GM12801 (cell line): Measurements from ENCODE around the gene TFAP2E.

Experiments used
- CTCF ChIP-seq: IDR thresholded peaks from one replicate; pipeline ENCODE4 v1.5.1; 2011; ENCODE audit warnings: control low read depth; ENCODE audit not compliant: insufficient read length; ENCODE audit errors: extremely low read depth

The TFAP2E gene

DNA sequence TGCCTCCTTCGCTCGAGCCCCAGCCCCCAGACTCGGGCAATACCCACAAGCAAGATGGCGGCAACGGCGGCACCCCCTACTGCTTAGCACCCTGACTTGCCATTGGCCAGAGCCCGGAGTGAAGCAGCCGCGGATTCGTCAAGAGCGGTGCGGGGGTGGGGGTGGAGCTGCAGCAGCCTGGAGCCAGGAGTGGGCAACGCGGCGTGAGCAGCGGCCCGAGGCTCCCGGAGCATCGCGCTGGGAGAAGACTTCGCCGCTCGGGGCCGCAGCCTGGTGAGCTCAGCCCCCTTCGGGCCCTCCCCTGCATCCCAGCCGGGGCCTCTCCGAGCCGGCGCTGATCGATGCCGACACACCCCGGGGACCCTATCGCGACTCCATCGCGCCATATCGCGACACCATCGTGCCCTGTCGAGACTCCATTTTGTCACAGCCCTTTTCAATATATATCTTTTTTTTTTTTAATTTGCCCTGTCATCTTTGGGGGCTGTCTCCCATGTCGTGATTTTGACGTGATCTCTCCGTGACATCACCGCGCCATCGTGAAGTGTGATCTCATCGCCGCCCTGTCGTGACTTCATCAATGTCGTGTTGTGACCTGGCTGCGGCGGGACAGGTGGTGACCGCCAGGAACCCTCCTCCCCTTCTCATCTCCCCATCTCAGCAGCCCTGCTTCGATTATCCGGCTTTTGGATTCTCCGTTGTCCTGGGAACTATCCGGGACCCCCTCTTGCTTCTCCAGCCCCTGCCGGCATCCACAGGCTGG lies 15.3 kb upstream of the TFAP2E start, which contains the start of gene NCDN:
TSS of gene NCDN (plus strand) at position 189 of the 763 bp plus-strand sequence. CDS start at position 581, 392 bp downstream.
- TF ChIP-seq CTCF = no peak

GRCh38 chr1:35558374-35559316 lies 14.5 kb upstream of the TFAP2E start:
- TF ChIP-seq CTCF = no peak

DNA sequence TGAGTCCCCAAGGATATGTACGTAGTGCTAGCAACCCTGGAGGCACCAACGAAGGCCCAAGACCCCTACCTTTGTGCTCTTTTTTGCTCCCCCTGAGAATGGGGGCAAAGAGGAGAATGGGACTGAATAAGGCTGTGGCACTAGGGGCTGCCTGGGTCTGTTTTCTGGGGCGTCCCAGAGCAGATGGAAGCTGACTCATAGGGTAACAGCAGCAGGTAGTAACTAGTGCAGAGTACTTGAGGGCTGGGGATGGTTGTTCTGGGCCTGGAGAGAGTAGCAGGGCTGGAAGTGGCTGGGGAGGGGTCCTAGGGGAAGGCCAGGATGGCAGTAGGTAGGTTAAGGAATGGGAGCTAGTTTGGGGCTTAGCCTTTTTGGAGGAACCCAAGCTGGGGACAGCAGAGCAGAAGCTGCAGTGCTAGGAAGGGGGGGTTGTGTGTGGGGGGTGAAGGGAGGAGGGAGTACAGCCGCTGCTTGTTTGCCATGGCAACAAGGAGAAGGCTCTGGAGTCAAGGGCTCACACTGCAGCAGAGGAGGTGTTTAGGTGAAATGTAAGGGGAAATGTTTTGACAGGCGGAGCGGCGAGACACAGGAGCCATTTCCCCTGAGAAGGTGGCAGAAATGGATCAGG lies 13.7 kb upstream of the TFAP2E start:
- TF ChIP-seq CTCF = no peak

GRCh38 chr1:35560256-35561225 lies 12.6 kb upstream of the TFAP2E start:
- no peak for TF ChIP-seq CTCF

GRCh38 chr1:35561297-35561971 lies 11.7 kb upstream of the TFAP2E start:
- TF ChIP-seq CTCF = no peak

- no peak for TF ChIP-seq CTCF
Measured at GRCh38 chr1:35561972-35562680, 11.0 kb upstream of the TFAP2E start.
